IMR-90 (cell line): ENCODE measurements around the gene NPC1. TPM values are rescaled to one million over a fixed set of nuclear protein-coding genes. Genes with fewer than 3 reads are reported as not detected.

Source experiments
- ATAC-seq: fragments of 200-7000 bp; cut with Tn5 transposase; 2 replicates; pipeline ENCODE4 v1.9.1; 2020; ENCODE audit warnings: low read depth, mild to moderate bottlenecking, moderate library complexity
- BruUV-seq: library from RNA; stranded (reverse); fragments of 400-500 nt; replicated peaks from 2 replicates; lab custom pipeline; 2021; lab: Mats Ljungman, UMichigan
- CTCF ChIA-PET: fragments of 300-600 bp; formaldehyde crosslinking; extraction: SDS; loops from one replicate; lab custom pipeline; 2021; ENCODE audit warnings: antibody characterized with exemption; lab: Yijun Ruan, JAX
- POLR2A ChIA-PET: fragments of 300-600 bp; sonication (Branson Sonifier 250); formaldehyde crosslinking; loops from one replicate; lab custom pipeline; 2022; ENCODE audit warnings: antibody characterized with exemption; ENCODE audit not compliant: unreplicated experiment; lab: Charles Lee
- DNase-seq: peaks from one replicate; pipeline ENCODE4 v3.0.0; 2013
- H2AFZ ChIP-seq: replicated peaks from 2 replicates; pipeline ENCODE3; 2013; ENCODE audit warnings: low read length, mild to moderate bottlenecking; ENCODE audit not compliant: poor library complexity
- H2AK5ac ChIP-seq: 2 replicates; pipeline ENCODE4 v1.6.1; 2013; ENCODE audit warnings: low read depth, low read length, inconsistent platforms
- H2AK9ac ChIP-seq: replicated peaks from 2 replicates; pipeline ENCODE3; 2013; ENCODE audit warnings: mild to moderate bottlenecking, low read depth, low read length, moderate library complexity; ENCODE audit not compliant: poor library complexity
- H2BK120ac ChIP-seq: 2 replicates; pipeline ENCODE4 v1.6.1; 2013; ENCODE audit warnings: low read depth, low read length, inconsistent platforms
- H2BK15ac ChIP-seq: 3 replicates; pipeline ENCODE4 v1.6.1; 2013; ENCODE audit warnings: low read depth, low read length, inconsistent platforms
- H2BK20ac ChIP-seq: 2 replicates; pipeline ENCODE4 v1.6.1; 2013; ENCODE audit warnings: low read depth, mild to moderate bottlenecking, inconsistent platforms, low read length, moderate library complexity
- H2BK5ac ChIP-seq: 2 replicates; pipeline ENCODE4 v1.6.1; 2013; ENCODE audit warnings: mild to moderate bottlenecking, low read depth, low read length, inconsistent platforms; ENCODE audit not compliant: poor library complexity, severe bottlenecking
- H3K14ac ChIP-seq: replicated peaks from 2 replicates; pipeline ENCODE4 v1.6.1; 2013; ENCODE audit warnings: low read depth, low read length, inconsistent platforms
- H3K18ac ChIP-seq: 2 replicates; pipeline ENCODE4 v1.6.1; 2013; ENCODE audit warnings: low read depth, low read length, control low read depth
- H3K23ac ChIP-seq: 2 replicates; pipeline ENCODE4 v1.6.1; 2013; ENCODE audit warnings: low read depth, low read length, inconsistent platforms
- H3K27ac ChIP-seq: 2 replicates; pipeline ENCODE4 v1.5.1; 2013; ENCODE audit warnings: mild to moderate bottlenecking, control low read depth, low read length; ENCODE audit not compliant: insufficient read depth
- H3K27me3 ChIP-seq: 2 replicates; pipeline ENCODE4 v1.6.1; 2013; ENCODE audit warnings: low read length; ENCODE audit not compliant: control insufficient read depth, insufficient read depth
- H3K36me3 ChIP-seq: 2 replicates; pipeline ENCODE4 v1.6.1; 2013; ENCODE audit warnings: low read length, mixed read lengths; ENCODE audit not compliant: control insufficient read depth, insufficient read depth
- H3K4ac ChIP-seq: 2 replicates; pipeline ENCODE4 v1.6.1; 2013; ENCODE audit warnings: low read depth, low read length, inconsistent platforms
- H3K4me1 ChIP-seq: 2 replicates; pipeline ENCODE4 v1.6.1; 2013; ENCODE audit warnings: low read length, mixed read lengths; ENCODE audit not compliant: control insufficient read depth, insufficient read depth
- H3K4me2 ChIP-seq: 2 replicates; pipeline ENCODE4 v1.6.1; 2013; ENCODE audit warnings: low read depth, mild to moderate bottlenecking, control low read depth, low read length, moderate library complexity
- H3K4me3 ChIP-seq: 2 replicates; pipeline ENCODE4 v1.5.1; 2013; ENCODE audit warnings: low read depth, mild to moderate bottlenecking, control low read depth, low read length, moderate library complexity; ENCODE audit not compliant: insufficient read depth
- H3K56ac ChIP-seq: 2 replicates; pipeline ENCODE4 v1.6.1; 2013; ENCODE audit warnings: low read length, inconsistent platforms; ENCODE audit not compliant: insufficient read depth; ENCODE audit errors: extremely low read depth
- H3K79me1 ChIP-seq, 2 experiments: 2 replicates each; pipeline ENCODE4 v1.6.1; 2013; ENCODE audit warnings: low read length in 2 of 2, inconsistent platforms in 1 of 2, low read depth in 1 of 2
- H3K9ac ChIP-seq: 2 replicates; pipeline ENCODE4 v1.6.1; 2013; ENCODE audit warnings: low read depth, low read length, control low read depth
- H3K9me1 ChIP-seq: 2 replicates; pipeline ENCODE4 v1.6.1; 2013; ENCODE audit warnings: low read length, inconsistent platforms; ENCODE audit not compliant: insufficient read depth
- H3K9me3 ChIP-seq: 2 replicates; pipeline ENCODE4 v1.6.1; 2013; ENCODE audit warnings: low read length; ENCODE audit not compliant: control insufficient read depth, insufficient read depth
- H4K20me1 ChIP-seq: 2 replicates; pipeline ENCODE4 v1.6.1; 2013; ENCODE audit warnings: low read length, inconsistent platforms; ENCODE audit not compliant: insufficient read depth
- H4K5ac ChIP-seq: 2 replicates; pipeline ENCODE4 v1.6.1; 2013; ENCODE audit warnings: mild to moderate bottlenecking, low read depth, low read length, control low read depth
- H4K8ac ChIP-seq, 2 experiments: 2 replicates each; pipeline ENCODE4 v1.6.1; 2013; ENCODE audit warnings: low read depth in 2 of 2, low read length in 2 of 2, control low read depth in 1 of 2, inconsistent platforms in 1 of 2
- H4K91ac ChIP-seq: 2 replicates; pipeline ENCODE4 v1.6.1; 2013; ENCODE audit warnings: low read depth, low read length, inconsistent platforms; ENCODE audit not compliant: insufficient read depth
- BHLHE40 ChIP-seq: fragments of 150-350 bp; IDR thresholded peaks from 2 replicates; pipeline ENCODE4 v1.6.1; 2016; ENCODE audit warnings: mild to moderate bottlenecking, low read depth, low read length
- CEBPB ChIP-seq: IDR thresholded peaks from 2 replicates; pipeline ENCODE4 v1.6.1; 2012; ENCODE audit warnings: low read depth, low read length, improper control_type of control experiment
- CHD1 ChIP-seq: IDR thresholded peaks from 2 replicates; pipeline ENCODE4 v1.6.1; 2012; ENCODE audit warnings: low read depth, low read length, improper control_type of control experiment
- FOS ChIP-seq: fragments of 150-350 bp; IDR thresholded peaks from 2 replicates; pipeline ENCODE4 v1.6.1; 2016; ENCODE audit warnings: low read depth, low read length
- MAFK ChIP-seq: IDR thresholded peaks from 2 replicates; pipeline ENCODE4 v1.6.1; 2012; ENCODE audit warnings: low read depth, low read length, improper control_type of control experiment
- MAZ ChIP-seq: IDR thresholded peaks from 2 replicates; pipeline ENCODE4 v1.6.1; 2012; ENCODE audit warnings: low read depth, mild to moderate bottlenecking, low read length, improper control_type of control experiment, moderate library complexity, borderline replicate concordance
- MXI1 ChIP-seq: IDR thresholded peaks from 2 replicates; pipeline ENCODE4 v1.6.1; 2012; ENCODE audit warnings: low read depth, mild to moderate bottlenecking, low read length, moderate library complexity, borderline replicate concordance
- NFE2L2 ChIP-seq: fragments of 150-350 bp; IDR thresholded peaks from 2 replicates; pipeline ENCODE4 v1.6.1; 2016; ENCODE audit warnings: low read depth, mild to moderate bottlenecking, low read length
- POLR2A ChIP-seq: IDR thresholded peaks from 2 replicates; pipeline ENCODE4 v1.6.1; 2012; ENCODE audit warnings: mild to moderate bottlenecking, low read depth, low read length
- RAD21 ChIP-seq: IDR thresholded peaks from 2 replicates; pipeline ENCODE4 v1.6.1; 2012; ENCODE audit warnings: low read length, improper control_type of control experiment
- RCOR1 ChIP-seq: IDR thresholded peaks from 2 replicates; pipeline ENCODE4 v1.6.1; 2012; ENCODE audit warnings: mild to moderate bottlenecking, low read length, improper control_type of control experiment; ENCODE audit not compliant: insufficient replicate concordance
- RFX5 ChIP-seq: IDR thresholded peaks from 2 replicates; pipeline ENCODE4 v1.8.0; 2012; ENCODE audit warnings: low read depth, mild to moderate bottlenecking, low read length, moderate library complexity
- SMC3 ChIP-seq: fragments of 150-350 bp; IDR thresholded peaks from 2 replicates; pipeline ENCODE4 v1.6.1; 2016; ENCODE audit warnings: low read depth, mild to moderate bottlenecking, antibody characterized with exemption, low read length, moderate library complexity
- WGBS, 2 experiments: methylation state at CpG; one replicate each; pipeline versions ENCODE4 v1.1.5 to v1.1.7; 2013; ENCODE audit warnings: missing lambda C conversion rate in 2 of 2; ENCODE audit not compliant: insufficient read length in 1 of 2; ENCODE audit errors: extremely low coverage in 2 of 2; 5-methylcytosine and 5-hydroxymethylcytosine counted together
- dilution Hi-C: fragments of 300-500 bp; cut with HindIII; formaldehyde crosslinking; loops from one replicate; pipeline ENCODE4 v1.14.3; 2018; ENCODE audit warnings: low sequenced_read_pairs; ENCODE audit not compliant: unreplicated experiment
- in situ Hi-C: fragments of 300-500 bp; cut with MboI; formaldehyde crosslinking; loops from 3 replicates; pipeline ENCODE4 v1.14.3; 2019; ENCODE audit warnings: low sequenced_read_pairs, inconsistent platforms, mixed read lengths
- intact Hi-C: fragments of 100-400 bp; cut with micrococcal nuclease; formaldehyde crosslinking; loops from 2 replicates; pipeline ENCODE4 v1.10.0; 2022
- polyA plus RNA-seq, 3 experiments: library from polyadenylated mRNA; depleted of rRNA; stranded (reverse); fragments of >200 nt; gene quantifications; 2 replicates each; pipeline ENCODE4 v1.2.3, GENCODE V29; 2012; ENCODE audit warnings: low replicate concordance in 1 of 3
- total RNA-seq: library from RNA; depleted of rRNA; stranded (reverse); fragments of >200 nt; gene quantifications from 2 replicates; pipeline ENCODE4 v1.2.3, GENCODE V29; 2012
- TF ChIP-seq, protein P1 (sequence below): conservative IDR thresholded peaks from 2 replicates; pipeline ENCODE4 v1.5.1; 2012; ENCODE audit warnings: mild to moderate bottlenecking, low read depth, low read length, improper control_type of control experiment
- TF ChIP-seq, protein P2 (sequence below): fragments of 150-350 bp; IDR thresholded peaks from 2 replicates; pipeline ENCODE4 v1.6.1; 2016; ENCODE audit warnings: low read depth, mild to moderate bottlenecking, low read length, moderate library complexity, borderline replicate concordance
- TF ChIP-seq, protein P3 (sequence below): fragments of 150-350 bp; IDR thresholded peaks from 2 replicates; pipeline ENCODE4 v1.6.1; 2017; ENCODE audit warnings: mild to moderate bottlenecking, antibody characterized with exemption, low read length, low read depth

The NPC1 gene
- total and polyA plus RNA-seq, 2 of the 4 experiments (the other 2 are of a cell fraction) = 7.5 to 7.9 TPM

DNA sequence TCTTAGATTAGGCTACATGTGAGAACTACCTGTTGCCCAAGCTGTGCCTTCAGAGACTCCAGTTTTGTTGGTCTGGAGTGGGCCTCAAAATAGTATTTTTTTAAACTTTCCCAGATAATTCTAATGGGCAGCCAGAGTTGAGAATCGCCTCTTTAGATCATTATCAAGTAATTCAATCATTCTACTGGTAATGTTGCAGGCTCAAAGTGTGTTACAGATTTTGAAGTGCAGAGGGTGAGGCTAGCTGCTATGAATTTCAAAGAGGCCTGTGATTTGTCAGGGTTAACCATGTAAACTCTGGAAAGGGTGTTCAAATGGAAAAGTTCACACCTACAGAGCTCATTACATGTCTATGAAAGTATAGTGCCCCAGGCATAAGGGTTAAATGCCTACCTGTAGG lies 46.3 kb upstream of the NPC1 start:
- H2AK5ac ChIP-seq = no peak overlapping the region
- dilution Hi-C loops (no loop called here), intact Hi-C loops (no loop called here), in situ Hi-C loops (no loop called here)
- no TSS peak for BruUV-seq
- H3K14ac ChIP-seq = no peak overlapping the region
- no peak overlapping the region for H3K27ac ChIP-seq
- no peak overlapping the region for H2BK120ac ChIP-seq
- TF ChIP-seq, protein P1, sequence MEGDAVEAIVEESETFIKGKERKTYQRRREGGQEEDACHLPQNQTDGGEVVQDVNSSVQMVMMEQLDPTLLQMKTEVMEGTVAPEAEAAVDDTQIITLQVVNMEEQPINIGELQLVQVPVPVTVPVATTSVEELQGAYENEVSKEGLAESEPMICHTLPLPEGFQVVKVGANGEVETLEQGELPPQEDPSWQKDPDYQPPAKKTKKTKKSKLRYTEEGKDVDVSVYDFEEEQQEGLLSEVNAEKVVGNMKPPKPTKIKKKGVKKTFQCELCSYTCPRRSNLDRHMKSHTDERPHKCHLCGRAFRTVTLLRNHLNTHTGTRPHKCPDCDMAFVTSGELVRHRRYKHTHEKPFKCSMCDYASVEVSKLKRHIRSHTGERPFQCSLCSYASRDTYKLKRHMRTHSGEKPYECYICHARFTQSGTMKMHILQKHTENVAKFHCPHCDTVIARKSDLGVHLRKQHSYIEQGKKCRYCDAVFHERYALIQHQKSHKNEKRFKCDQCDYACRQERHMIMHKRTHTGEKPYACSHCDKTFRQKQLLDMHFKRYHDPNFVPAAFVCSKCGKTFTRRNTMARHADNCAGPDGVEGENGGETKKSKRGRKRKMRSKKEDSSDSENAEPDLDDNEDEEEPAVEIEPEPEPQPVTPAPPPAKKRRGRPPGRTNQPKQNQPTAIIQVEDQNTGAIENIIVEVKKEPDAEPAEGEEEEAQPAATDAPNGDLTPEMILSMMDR = no peak
- TF ChIP-seq CHD1 = no peak
- TF ChIP-seq, protein P2, sequence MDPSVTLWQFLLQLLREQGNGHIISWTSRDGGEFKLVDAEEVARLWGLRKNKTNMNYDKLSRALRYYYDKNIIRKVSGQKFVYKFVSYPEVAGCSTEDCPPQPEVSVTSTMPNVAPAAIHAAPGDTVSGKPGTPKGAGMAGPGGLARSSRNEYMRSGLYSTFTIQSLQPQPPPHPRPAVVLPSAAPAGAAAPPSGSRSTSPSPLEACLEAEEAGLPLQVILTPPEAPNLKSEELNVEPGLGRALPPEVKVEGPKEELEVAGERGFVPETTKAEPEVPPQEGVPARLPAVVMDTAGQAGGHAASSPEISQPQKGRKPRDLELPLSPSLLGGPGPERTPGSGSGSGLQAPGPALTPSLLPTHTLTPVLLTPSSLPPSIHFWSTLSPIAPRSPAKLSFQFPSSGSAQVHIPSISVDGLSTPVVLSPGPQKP = no peak
- TF ChIP-seq CEBPB = no peak
- TF ChIP-seq NFE2L2 = no peak
- TF ChIP-seq MAFK = no peak
- no peak for TF ChIP-seq BHLHE40
- TF ChIP-seq FOS = no peak
- TF ChIP-seq RCOR1 = no peak
- TF ChIP-seq, protein P3, sequence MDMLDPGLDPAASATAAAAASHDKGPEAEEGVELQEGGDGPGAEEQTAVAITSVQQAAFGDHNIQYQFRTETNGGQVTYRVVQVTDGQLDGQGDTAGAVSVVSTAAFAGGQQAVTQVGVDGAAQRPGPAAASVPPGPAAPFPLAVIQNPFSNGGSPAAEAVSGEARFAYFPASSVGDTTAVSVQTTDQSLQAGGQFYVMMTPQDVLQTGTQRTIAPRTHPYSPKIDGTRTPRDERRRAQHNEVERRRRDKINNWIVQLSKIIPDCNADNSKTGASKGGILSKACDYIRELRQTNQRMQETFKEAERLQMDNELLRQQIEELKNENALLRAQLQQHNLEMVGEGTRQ = no peak
- TF ChIP-seq RAD21 = no peak
- TF ChIP-seq RFX5 = no peak
- TF ChIP-seq POLR2A = no peak
- no peak for TF ChIP-seq MAZ
- TF ChIP-seq MXI1 = no peak
- no peak for TF ChIP-seq SMC3
- no peaks in the 10 kb centered on the region for H3K36me3 ChIP-seq
- H4K20me1 ChIP-seq = no peaks in the 10 kb centered on the region
- H3K27me3 ChIP-seq = peaks cover 4% of the 10 kb centered on the region; the same call in 1 of the 2 replicates
- H3K9me1 ChIP-seq = peaks cover 6% of the 10 kb centered on the region; the same call in 1 of the 2 replicates
- no peak overlapping the region for H3K4me2 ChIP-seq
- POLR2A ChIA-PET = no interaction called here
- H2AK9ac ChIP-seq = no peak overlapping the region
- no peak overlapping the region for H3K4me3 ChIP-seq
- peaks cover 2% of the 10 kb centered on the region; the same call in 1 of the 2 replicates for H3K4me1 ChIP-seq
- H4K8ac ChIP-seq = no peak overlapping the region
- H2BK5ac ChIP-seq = no peak overlapping the region
- H4K91ac ChIP-seq = no peak overlapping the region
- H3K18ac ChIP-seq = no peak overlapping the region
- H3K56ac ChIP-seq = no peak overlapping the region
- H4K5ac ChIP-seq = no peak overlapping the region
- no peak for DNase-seq
- WGBS, 2 experiments = no CpG with 5 or more reads among the region's 1 CpG
- H2AFZ ChIP-seq = no peak overlapping the region
- H3K4ac ChIP-seq = no peak overlapping the region
- no peak overlapping the region for H3K23ac ChIP-seq
- CTCF ChIA-PET = no interaction called here
- no peaks in the 10 kb centered on the region for H3K9me3 ChIP-seq
- no peak overlapping the region for H2BK15ac ChIP-seq
- no peak overlapping the region for H3K9ac ChIP-seq
- no peak for ATAC-seq
- H3K79me1 ChIP-seq = no peaks in the 10 kb centered on the region
- H2BK20ac ChIP-seq = no peak overlapping the region
